ENCODE measurements around the gene EARS2.
"Not testable (repeated sequence)": the region's sequence is repeated elsewhere in the genome, so short reads cannot be mapped to it uniquely, and the experiment has no call there.

EARS2 gene

DNA sequence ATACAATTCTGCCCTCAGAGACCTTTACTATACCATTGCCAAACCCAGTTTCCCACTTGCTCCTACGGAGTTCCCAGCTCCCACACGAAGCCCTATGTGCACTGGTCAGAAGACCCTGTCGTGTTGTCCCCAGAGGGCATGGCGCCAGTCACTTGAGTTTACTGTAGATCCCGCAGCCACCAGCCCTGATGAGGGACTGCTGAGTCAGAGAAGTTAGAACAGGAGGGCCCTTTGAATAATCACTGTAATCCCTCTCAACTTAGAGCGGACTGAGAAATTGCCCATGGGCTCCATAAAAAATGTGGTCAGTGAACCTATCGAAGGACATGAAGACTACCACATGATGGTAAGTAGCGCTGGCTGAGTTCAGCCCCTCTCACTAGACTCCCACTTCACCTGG, 9.6 kb upstream of the EARS2 start:
- DNase-seq: no peak

DNA sequence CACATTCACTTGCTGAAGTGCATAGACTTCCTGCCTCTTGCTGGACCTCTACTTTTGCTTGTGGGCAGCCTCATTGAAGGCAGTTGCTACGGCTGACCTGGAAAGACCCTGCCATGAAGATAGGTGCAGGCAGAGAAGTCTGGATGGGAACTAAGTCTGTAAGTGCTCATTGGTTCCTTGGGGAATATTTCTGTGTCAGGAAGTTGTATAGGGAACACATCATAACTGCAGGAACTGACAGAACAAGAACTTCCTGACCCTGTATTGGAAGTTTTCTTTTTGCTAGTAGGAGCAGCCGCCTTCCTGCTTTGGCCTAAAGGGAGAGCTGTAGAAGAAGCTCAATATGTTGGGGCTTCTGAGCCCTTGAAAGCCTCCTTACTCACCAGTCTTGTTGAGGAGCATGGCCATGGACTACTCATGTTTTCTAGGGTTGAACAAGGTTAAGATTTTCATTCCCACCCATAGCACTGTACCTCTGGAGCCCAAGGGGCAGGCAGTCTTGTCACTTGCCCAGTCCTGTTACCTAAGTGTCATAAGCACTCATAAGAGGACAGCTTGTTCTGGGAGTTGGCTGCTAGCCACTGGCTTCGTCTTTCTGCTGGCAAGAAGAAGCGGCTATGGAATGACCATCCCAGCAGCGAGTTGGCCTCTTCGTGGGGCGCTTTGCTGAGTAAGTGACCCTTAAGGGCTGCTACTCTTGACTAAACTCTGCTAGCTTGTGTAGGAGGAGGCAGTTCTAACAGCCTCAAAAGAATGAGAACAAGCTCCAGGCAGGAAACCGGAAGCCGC, 7.6 kb upstream of the EARS2 start:
- DNase-seq: no peak

DNA sequence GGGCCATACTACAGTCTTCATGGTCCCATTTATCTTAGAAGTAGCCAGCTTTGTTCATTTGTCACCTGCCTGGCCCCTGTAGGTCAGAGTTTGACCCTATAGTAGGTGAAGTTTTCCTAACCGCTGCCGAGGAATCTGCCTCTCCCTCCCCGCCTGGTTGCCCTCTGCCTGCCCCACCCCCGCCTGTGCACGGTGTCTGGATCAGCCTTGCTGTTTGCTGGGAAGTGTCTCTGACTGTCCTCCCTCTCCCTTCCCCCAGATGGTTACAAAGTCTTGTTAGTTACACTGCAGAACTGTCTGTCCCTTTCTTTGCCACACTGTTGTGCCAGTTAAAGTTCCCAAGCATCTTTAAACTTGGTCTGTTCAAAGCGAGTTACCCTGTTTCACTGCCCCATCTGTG, 6.0 kb upstream of the EARS2 start:
- DNase-seq: no peak

DNA sequence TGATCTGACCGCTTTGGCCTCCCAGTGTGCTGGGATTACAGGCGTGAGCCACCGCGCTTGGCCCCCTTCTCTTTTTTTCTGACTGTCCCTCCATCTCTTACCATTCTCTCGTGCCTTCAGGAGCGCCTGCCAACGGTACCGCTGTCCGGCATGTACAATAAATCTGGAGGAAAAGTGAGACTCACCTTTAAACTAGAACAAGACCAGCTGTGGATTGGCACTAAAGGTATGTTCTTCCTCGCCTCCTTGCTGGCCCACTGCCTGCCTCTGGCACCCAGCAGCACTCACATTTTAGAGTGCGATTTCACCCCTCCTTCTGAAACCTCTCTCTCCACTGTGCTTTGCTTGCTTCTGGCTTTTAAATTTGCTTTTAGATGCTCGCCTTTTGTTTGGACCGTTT, 5.4 kb upstream of the EARS2 start:
- DNase-seq: no peak

DNA sequence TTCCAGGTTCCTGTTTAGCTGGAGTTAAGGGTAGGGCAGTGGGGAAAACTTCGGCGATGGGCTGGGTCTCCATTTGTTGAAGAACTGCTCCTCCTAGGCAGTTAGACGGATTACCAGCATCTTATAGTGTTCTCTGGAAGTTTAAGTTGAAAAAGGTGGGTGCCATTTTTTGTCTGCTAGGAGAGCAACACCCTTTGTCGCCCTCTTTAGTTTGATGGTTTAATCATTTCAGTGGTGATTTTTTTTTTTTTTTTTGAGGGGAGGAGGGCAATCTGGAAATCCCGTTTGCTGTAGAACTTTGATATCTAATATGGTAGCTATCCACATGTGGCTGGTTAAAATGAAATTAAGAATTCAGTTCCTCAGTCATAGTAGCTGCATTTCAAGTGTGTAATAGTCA, 4.4 kb upstream of the EARS2 start:
- DNase-seq: no peak

DNA sequence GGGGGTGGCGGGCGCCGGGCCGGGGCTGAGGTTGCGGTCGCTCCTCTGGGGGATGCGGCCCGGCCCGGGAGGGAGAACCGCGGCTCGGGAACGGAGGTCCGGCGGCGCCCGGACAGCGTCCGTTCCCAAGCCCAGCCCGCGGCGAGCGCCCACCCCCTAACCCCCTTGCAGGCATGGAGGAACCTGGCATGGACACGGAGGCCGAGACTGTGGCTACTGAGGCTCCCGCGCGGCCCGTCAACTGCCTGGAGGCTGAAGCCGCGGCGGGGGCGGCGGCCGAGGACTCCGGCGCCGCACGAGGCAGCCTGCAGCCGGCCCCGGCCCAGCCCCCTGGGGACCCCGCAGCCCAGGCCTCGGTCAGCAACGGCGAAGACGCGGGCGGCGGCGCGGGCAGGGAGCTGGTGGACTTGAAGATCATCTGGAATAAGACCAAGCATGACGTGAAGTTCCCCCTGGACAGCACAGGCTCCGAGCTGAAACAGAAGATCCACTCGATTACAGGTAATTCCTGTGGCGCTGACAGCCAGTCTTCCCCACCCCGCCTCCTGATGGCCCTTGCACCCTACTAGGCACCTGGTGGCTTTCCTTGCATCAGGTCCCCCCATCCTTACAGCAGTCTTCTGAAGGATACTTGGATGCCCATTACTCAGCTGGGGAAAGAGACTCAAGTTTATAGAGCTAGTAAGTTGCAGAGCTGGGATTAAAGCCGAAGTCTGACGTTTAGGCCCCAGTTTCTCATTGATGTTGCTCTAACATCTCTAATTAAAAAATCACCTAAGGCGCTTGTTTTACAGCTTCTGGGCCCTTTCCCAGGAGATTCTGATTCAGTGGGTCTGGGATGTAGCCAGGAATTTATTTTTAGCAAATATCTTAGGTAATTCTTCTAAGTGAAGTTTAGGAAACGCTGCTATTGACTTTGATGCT, 891 bp upstream of the EARS2 start:
- no peak for DNase-seq

DNA sequence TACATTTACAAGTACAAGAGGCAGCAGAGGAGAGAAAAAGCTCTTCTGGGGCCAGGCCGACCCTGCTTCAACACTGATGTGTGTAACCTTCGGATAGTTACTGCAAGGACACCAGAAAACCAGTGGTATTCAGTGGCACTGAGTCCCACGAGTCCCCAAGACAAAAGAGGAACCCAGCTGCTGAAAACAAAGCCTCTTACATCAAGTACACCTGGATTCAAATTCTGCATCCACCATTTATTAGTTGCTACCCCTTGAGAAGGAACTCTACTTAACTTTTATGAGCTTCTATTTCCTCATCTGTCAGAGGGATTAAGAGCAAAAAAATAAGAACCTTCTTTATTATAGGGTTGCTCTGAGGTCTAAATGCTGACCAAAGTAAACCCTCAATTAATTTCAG, 2.6 kb downstream of the EARS2 start:
- DNase-seq: no peak

DNA sequence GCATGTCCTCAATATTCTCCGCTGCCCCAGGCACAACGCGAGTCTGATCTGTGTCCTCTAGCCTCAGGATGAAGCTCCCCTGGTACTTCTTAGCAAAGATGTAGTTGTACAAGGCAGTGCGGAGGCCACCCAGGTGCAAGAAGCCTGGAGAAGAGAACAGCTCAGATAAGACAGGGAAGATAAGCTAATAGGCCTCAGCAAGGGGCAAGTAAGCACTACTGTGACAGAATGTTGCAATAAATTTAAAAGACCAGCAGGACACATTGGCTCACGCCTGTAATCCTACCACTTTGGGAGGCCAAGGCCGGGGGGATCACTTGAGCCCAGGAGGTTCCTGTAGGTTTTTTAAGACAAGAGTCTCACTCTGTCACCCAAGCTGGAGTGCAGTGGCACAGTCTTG, 5.0 kb downstream of the EARS2 start:
- DNase-seq: no peak

DNA sequence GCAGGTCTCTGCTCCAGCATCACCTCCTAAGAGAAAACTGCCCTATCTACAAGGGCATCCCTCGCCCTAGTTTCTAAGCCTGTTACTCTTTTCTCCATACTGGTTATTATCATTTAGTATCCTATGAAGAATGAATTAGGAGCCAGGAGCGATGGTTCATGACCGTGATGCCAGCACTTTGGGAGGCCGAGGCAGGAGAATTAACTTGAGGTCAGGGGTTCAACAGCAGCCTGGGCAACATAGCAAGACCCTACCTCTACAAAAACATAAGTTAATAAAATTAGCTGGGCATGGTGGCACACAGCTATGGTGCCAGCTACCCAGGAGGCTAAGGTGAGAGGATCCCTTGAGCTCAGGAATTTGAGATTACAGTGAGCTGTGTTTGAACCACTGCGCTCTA, 7.2 kb downstream of the EARS2 start:
- no peak for DNase-seq

DNA sequence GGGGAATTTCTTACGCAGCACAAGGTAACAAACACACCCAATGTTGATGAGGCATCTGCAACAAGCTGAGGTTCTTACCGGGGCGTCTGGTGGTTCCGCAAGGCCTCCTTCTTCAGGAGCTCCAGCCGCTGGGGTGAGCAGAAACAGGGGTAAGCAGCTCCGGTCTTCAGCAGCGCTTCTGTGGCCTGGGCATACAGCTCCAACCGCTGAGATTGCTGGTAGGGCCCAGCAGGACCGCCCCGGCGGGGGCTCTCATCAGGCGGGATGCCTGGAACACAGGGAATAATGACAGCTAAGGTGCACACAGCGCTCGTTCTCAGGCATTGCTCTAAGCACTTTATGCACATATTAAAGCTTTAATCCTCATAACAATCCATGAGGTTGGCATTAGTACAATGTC, 12.7 kb downstream of the EARS2 start:
- DNase-seq: no peak

DNA sequence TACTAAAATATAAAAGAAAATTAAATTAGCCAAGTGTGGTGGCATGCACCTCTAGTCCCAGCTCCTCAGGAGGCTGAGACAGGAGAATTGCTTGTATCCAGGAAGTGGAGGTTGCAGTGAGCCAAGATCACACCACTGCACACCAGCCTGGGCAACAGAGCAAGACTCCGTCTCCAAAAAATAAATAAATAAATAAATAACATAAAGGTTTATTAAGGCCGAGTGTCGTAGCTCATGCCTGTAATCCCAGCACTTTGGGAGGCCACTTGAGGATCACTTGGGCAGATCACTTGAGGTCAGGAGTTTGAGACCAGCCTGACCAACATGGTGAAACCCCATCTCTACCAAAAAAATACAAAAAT, 16.4 kb downstream of the EARS2 start:
- not testable (repeated sequence) for DNase-seq

DNA sequence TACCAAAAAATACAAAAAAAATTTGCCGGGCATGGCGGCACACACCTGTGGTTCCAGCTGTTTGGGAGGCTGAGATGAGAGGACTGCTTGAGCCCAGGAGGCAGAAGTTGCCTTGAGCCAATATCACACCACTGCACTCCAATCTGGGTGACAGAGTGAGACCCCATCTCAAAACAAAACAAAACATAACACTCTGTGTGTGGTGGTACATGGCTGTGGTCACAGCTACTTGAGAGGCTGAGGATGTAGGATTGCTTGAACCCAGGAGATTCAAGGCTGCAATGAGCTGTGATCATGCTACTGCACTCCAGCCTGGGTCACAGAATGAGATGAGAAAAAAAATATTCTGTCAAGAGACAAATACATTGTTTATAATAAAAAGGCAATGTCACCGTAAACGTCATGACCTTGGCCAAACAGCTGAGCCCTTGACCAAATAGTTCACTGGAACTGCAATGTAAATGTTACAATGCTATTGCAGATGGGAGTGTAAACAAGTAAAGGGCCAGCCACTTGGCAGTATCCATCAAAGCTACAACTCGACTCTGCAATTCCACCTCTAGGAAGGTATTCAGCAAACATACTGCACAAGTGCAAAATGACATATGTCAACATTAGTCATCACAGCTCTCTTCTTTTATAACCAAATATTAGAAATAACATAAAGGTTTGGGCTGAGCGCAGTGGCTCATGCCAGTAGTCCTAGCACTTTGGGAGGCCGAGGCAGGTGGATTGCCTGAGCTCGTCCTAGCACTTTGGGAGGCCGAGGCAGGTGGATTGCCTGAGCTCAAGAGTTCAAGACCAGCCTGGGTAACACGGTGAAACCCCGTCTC, 16.9 kb downstream of the EARS2 start:
- DNase-seq: no peak

DNA sequence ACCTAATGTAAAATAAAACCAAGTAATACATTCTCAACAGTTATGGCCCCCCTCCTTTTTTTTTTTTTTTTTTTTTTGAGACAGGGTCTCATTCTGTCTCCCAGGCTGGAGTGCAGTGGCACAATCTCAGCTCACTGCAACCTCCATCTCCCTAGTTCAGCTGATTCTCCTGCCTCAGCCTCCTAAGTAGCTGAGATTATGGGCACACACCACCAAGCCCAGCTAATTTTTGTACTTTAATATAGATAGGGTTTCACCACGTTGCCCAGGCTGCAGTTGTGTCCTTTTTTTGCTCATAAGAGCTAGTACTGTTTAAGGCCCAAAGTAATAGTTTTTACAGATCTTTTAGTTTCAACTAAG, 18.3 kb downstream of the EARS2 start:
- no peak for DNase-seq

DNA sequence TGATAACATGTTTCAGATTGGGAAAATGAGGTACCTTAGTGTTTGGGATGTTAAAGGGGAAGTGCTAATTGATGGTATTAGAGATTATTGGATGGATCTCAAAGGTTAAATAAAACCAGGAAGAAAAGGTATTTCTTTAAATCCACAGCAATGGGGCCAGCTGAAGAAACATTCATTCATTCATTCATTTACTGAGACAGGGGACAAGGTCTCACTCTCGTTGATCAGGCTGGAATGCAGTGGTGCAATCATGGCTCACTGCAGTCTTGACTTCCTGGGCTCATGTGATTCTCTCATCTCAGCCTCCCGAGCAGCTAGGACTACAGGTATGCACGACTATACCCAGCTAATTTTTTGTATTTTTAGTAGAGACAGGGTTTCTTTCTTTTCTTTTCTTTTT, 19.8 kb downstream of the EARS2 start:
- no peak for DNase-seq

DNA sequence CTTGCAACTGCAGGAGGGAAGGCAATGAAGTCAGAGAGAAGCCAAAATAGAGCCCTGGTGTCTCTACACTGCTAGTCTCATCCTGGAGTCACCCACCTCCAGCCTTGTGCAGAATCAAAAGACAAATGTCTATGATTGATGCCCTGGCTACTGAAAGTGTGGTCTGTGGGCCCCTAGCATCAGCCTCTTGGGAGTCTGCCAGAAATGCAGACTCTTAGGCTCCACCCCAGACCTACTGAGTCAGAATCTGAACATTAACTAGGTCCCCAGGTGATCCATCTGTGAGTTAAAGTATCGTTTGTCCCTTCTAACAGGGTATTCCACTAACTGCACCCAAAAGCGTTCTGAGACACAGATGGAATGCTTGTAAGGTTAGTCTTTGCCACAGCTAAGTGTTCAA, 21.2 kb downstream of the EARS2 start:
- DNase-seq: no peak

DNA sequence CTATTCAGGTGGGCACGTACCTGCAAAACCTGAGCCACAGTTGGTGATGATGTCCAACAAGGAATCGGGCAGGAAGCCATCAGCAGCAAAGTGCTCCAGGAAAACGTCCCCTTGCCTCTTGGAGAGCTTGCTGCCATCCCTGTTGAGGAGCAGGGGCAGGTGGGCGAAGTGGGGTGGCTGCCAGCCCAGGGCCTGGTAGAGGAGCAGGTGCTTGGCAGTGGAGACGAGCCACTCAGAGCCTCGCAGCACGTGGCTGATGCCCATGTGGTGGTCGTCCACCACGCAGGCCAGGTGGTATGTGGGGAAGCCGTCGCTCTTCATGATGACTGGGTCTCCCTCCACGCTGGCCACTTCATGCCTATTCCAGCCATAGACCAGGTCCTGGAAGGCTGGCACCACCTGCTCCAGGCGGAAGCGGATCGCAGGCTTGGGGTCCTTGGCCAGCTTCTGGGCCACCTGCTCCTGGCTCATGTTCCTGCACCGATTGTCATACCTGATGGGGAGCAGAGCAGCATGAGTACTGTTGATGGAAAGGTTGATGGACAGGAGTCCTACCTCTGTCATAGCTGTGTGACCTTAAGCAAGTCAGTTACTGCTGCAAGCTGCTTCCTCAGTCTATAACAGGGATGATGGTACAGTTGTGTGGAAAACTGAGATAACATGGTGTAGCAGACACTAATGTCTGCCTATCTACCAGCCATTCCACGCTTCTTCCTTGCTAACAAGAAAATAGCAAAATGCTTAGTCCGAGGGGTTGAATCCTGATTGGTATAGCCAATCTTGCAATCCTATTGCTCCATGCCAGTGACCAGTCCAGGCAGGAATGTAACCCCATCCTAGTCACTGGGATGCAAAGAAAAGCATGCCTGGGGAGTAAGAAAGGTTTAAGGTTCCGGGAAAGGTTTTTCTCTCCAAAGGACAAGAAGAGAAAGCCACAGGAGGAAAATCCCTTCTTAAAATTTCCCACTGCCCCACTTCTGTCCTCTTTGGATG, 22.0 kb downstream of the EARS2 start:
- DNase-seq: no peak

DNA sequence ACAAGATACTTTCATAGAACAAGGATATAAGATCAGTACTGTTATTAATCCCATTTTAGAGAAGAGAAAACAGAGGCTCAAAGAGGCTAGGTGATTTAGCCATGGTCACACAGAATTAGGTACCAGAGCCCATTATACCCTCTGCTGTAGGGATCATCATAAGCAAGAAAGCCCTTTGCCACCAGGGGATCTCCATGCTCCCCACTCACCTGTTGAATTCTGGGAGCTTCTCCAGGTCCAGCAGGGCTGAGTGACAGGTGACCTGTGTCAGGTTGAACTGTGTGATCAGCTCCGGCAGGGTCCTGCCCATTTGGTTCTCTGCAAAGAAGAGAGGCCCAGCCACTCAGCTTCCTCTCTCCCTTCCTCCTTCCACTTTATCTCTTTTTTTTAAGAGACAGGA, 24.7 kb downstream of the EARS2 start:
- DNase-seq: no peak

DNA sequence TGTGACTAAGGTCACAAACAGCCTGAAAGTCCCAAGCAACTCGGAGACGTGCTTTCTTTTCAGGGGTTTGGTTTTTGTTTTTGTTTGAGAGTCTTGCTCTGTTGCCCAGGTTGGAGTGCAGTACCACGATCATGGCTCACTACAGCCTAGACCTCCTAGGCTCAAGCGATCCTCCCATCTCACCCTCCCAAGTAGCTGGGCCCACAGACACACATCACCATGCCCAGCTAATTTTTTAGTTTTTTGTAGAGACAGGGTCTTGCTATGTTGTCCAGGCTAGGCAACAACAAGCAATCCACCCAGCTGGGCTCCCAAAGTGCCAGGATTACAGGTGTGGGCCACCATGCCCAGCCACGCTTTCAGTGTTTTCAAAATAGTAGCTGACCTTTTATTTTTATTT, 27.1 kb downstream of the EARS2 start:
- DNase-seq: no peak

DNA sequence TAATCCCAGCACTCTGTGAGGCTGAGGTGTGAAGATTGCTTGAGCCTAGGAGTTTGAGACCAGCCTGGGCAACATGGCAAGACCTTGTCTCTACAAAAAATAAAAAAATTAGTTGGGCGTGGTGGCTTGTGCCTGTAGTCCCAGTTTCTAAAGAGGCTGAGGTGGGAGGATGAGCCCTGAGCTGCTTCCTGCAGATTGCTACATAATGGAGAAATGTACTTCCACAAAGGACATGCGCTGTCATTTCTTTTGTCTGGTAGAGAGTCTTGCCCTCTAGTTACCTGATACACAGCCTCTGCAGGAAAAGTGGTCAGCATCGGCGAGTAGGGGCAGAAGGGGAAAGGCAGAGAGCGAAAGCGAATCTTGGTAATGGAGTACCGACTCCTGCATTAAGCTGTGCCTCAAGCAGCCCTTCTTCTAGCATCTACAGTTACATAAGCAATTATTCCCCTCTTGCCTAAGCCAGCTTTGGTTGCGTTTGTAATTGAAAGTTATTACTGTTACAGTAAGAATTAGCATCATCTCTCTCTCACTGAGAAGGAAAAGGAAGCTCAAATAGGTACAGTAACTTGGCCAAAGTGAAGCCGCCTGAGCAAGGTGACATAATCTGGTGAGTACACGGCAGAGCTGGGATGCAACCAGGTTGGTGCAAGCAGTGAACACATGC, 28.4 kb downstream of the EARS2 start:
- no peak for DNase-seq

DNA sequence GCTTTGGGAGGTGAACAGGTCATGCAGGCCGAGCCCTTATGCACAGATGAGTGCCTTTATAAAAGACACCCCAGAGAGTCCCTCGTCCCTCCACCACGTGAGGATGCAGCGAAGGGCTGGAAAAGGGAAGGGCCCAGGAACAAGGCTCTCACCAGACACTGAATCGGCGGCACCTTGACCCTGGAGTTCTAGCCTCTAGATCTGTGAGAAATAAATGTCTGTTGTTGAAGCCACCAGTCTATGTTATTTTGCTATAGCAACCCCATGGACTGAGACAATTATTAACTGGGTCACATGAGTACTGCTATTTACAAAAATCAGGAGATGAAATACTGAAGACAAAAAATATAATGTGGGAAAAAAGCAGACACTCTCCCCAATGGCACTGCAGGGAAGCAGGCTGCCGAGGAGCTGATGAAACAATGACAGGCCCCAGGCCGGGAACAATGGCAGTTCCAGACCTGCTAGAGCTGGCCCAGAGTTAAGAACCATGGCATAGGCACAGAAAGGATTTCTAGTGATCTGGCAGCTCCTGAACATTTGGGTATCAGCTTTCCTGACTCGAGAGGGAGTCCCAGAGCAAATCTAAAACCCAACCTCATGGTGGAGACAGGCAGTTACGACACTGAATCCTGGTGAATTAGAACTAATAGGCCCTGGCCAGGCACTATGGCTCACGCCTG, 29.0 kb downstream of the EARS2 start:
- no peak for DNase-seq

DNA sequence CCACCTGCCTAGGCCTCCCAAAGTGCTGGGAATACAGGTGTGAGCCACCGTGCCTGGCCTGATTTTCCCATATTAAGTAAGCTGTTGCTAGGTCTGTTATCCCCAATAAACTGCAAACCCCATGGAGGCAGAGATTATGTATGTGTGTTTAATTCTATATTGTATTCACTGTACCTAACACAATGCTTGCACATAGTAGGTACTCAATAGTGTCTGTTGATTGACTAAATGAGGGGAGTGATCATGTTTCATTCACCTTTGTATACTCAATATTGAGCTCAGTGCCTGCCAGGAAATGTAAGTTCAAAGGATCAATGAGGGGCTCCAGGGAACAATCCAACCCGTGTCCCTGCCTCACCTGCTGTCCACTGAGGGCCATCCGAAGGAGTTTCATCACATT, 32.3 kb downstream of the EARS2 start:
- DNase-seq: no peak
